ENCODE measurements around the gene SMARCA4.

The SMARCA4 gene

GRCh38 chr19:10983026-10983425 lies 22.2 kb downstream of the SMARCA4 start:
- H3K4me3 ChIP-seq (ENCODE audit: low read depth, low read length): no peak overlapping the region
- TF ChIP-seq CTCF (IDR thresholded peaks at IDR 0.05; ENCODE audit: low read depth, low read length): no peak

- no peak overlapping the region for H3K4me3 ChIP-seq (ENCODE audit: low read depth, low read length)
- no peak for TF ChIP-seq CTCF (IDR thresholded peaks at IDR 0.05; ENCODE audit: low read depth, low read length)
Observed at GRCh38 chr19:10984166-10984735, 23.4 kb downstream of the SMARCA4 start.

- TF ChIP-seq CTCF (IDR thresholded peaks at IDR 0.05; ENCODE audit: low read depth, low read length): no peak
- no peak overlapping the region for H3K4me3 ChIP-seq (ENCODE audit: low read depth, low read length)
Observed at GRCh38 chr19:10985502-10985901, 24.7 kb downstream of the SMARCA4 start.

- H3K4me3 ChIP-seq (ENCODE audit: low read depth, low read length): no peak overlapping the region
- TF ChIP-seq CTCF (IDR thresholded peaks at IDR 0.05; ENCODE audit: low read depth, low read length): no peak
Observed at GRCh38 chr19:10986301-10987127, 25.7 kb downstream of the SMARCA4 start.

- H3K4me3 ChIP-seq (ENCODE audit: low read depth, low read length): no peak overlapping the region
- no peak for TF ChIP-seq CTCF (IDR thresholded peaks at IDR 0.05; ENCODE audit: low read depth, low read length)
Observed at GRCh38 chr19:10987571-10988297, 26.9 kb downstream of the SMARCA4 start.

- no peak for TF ChIP-seq CTCF (IDR thresholded peaks at IDR 0.05; ENCODE audit: low read depth, low read length)
Observed at GRCh38 chr19:10988380-10988779, 27.6 kb downstream of the SMARCA4 start.

GRCh38 chr19:10988921-10989320 lies 28.1 kb downstream of the SMARCA4 start:
- TF ChIP-seq CTCF (IDR thresholded peaks at IDR 0.05; ENCODE audit: low read depth, low read length): no peak
- no peak overlapping the region for H3K4me3 ChIP-seq (ENCODE audit: low read depth, low read length)

More at GRCh38 chr19:10988380-10988779, 27.6 kb downstream of the SMARCA4 start:
- no peak overlapping the region for H3K4me3 ChIP-seq (ENCODE audit: low read depth, low read length)
